NCI-H1092 treated with DMSO at 0.1 percent for 48 hours (cell line): ENCODE measurements around the gene POLRMT.
"Not testable (repeated sequence)": the region's sequence is repeated elsewhere in the genome, so short reads cannot be mapped to it uniquely, and the experiment has no call there.

Experiments used
- DNase-seq: peaks from one replicate; lab custom pipeline; 2025; lab: John Stamatoyannopoulos, UW

POLRMT gene

GRCh38 chr19:633068-633785 lies at the start of gene POLRMT:
POLRMT (minus strand) TSS chr19:633537; CDS start chr19:633512, 25 bp downstream.
- DNase-seq, result peak; percentile 99

DNA sequence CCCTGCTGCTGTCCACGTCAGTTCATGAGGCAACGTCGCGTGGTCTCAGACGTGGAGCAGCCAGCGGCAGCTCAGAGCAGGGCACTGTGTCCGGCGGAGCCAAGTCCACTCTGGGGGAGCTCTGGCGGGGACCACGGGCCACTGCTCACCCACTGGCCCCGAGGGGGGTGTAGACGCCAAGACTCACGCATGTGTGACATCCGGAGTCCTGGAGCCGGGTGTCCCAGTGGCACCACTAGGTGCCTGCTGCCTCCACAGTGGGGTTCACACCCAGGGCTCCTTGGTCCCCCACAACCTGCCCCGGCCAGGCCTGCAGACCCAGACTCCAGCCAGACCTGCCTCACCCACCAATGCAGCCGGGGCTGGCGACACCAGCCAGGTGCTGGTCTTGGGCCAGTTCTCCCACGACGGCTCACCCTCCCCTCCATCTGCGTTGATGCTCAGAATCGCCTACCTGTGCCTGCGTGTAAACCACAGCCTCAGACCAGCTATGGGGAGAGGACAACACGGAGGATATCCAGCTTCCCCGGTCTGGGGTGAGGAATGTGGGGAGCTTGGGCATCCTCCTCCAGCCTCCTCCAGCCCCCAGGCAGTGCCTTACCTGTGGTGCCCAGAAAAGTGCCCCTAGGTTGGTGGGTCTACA lies 49.5 kb upstream of the POLRMT start:
- no peak for DNase-seq

DNA sequence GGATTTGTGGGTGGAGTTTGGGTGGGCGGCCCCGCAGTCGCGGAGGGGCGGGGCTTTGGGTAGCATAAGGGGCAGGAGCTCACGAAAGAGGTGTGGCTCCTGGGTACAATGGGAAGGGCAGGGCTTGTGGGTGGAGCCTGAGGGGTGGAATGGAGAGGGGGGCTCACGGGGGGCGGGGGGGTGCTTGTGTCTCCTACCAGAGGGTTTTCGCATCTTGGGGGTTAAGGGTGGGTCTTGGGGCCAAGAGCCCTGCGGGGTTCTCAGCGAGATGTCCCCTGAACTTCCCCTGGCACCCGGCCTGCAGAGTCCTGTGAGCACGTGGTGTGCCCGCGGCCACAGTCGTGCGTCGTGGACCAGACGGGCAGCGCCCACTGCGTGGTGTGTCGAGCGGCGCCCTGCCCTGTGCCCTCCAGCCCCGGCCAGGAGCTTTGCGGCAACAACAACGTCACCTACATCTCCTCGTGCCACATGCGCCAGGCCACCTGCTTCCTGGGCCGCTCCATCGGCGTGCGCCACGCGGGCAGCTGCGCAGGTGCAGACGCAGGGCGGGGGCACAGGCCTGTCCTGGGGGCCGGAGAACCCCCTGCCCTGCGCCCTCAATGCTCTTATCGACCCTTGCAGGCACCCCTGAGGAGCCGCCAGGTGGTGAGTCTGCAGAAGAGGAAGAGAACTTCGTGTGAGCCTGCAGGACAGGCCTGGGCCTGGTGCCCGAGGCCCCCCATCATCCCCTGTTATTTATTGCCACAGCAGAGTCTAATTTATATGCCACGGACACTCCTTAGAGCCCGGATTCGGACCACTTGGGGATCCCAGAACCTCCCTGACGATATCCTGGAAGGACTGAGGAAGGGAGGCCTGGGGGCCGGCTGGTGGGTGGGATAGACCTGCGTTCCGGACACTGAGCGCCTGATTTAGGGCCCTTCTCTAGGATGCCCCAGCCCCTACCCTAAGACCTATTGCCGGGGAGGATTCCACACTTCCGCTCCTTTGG lies 48.0 kb upstream of the POLRMT start:
- no peak for DNase-seq

DNA sequence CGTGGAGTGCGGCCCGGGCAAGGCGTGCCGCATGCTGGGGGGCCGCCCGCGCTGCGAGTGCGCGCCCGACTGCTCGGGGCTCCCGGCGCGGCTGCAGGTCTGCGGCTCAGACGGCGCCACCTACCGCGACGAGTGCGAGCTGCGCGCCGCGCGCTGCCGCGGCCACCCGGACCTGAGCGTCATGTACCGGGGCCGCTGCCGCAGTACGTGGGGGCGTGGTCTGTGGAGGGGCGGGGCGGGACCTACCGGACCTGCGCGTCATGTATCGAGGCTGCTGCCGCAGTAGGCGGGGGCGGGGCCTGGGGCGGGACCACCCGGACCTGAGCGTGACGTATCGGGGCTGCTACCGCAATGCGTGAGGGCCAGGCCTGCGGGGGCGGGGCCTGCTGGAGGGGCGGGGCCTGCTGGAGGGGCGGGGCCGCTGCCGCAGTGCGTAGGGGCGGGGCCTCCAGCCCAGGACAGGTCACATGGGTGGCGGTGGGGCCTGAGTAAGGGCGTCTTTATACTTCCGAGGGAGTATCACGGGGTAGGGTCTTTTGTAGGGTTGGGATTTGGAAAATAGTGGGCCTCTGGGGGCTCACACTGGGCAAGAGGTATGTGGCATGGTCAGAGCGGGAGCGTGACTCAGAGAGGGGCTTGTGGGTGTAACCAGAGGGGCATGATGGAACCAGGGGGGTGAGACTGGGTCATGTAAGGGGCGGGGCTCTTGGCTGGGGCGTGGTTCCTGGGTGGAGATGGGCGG lies 47.1 kb upstream of the POLRMT start:
- peak; percentile 98 for DNase-seq

GRCh38 chr19:679418-680286 lies 46.3 kb upstream of the POLRMT start:
- DNase-seq, result no peak

GRCh38 chr19:678791-679388 lies 45.6 kb upstream of the POLRMT start:
- no peak for DNase-seq

DNA sequence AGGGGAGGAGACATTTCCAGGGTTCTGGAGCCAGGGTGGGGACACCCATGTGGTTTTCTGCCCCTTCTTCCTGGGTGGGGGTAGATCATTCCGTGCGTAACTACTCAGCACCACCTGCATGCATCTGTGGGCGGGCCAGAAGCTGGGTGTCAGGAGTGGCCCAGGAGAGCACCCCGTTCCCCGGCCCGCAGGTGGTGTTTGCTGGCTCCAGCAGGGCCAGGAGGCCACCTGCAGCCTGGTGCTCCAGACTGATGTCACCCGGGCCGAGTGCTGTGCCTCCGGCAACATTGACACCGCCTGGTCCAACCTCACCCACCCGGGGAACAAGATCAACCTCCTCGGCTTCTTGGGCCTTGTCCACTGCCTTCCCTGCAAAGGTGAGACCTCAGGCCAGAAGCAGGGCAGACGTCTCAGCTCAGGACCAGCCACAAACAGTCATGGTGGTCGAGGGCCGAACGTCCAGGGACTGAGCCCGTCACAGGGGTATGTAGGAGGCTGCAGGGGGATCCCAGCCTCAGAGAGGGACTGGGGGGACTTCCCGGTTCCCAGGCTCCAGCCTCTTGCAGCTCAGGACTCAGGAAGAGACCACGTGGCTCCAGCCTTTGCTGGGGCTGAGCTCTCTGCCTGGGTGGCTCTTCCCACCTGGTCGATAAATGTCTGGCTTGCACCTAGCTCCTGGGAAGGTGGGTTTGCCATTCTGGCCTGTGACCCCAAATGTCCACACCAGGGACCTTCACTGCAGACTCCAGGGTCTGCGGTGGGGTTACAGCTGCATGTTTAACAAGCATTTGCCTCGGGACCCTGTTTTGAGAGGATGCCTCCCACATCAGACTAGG lies 44.5 kb upstream of the POLRMT start:
- DNase-seq, result no peak

DNA sequence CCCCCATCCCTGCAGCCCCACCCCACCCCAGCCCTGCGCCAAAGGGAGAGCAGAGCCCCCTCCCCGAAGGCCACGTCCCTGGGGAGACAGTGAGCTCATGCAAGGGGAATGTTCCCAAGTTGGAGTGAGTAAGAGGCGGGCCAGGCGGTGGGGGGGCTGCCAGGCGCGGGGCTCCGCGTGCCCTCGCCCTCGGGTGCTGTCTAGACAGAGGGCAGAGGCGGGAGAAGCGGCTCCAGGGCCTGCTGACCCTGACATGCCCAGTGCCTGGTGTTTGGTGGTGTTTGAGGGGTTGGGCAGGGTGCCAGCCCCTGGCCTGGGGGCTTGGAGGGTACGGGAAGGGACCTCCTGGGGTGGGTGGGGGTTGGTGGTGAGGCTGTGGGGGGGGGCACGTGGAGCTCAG lies 43.9 kb upstream of the POLRMT start:
- DNase-seq, result no peak

DNA sequence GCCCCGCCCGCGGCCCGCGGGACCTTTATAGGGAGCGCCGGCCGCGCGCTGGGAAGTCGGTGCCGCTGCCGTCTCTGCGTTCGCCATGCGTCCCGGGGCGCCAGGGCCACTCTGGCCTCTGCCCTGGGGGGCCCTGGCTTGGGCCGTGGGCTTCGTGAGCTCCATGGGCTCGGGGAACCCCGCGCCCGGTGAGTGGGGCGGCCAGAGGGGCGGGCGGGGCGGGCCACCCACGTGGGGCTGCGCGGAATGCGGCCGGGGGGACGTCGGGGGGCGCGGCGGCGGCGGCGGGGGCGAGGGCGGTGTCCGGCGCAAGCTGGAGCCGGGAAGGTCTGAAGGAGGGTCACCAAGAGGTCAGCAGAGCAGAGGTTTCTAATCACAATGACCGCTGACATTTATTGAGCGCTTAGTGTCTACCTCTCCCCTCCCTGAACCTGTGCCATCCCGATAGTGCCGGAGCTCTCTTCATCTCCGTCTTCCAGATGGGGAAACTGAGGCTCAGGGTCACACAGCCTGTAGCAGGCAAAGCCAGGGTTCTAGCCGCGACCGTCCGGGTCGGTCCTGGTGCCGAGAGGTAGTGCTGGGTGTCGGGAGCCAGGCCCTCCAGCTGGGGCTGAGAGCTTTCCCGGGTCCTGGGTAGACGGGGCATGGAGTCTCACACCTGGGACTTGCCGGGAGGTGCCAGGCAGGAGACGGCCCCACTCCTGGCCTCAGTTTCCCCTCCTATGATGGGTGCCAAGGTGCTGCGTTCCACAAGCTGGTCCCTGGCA lies 43.2 kb upstream of the POLRMT start, which contains the start of gene FSTL3:
Gene FSTL3 (plus strand): TSS at position 54 of the 767 bp plus-strand sequence. CDS start 32 bp downstream, at position 86.
- DNase-seq, result no peak

- no peak for DNase-seq
These were observed 42.6 kb upstream of the POLRMT start for GRCh38 chr19:676007-676338.

- no peak for DNase-seq
These were observed 41.2 kb upstream of the POLRMT start for GRCh38 chr19:674282-675151.

DNA sequence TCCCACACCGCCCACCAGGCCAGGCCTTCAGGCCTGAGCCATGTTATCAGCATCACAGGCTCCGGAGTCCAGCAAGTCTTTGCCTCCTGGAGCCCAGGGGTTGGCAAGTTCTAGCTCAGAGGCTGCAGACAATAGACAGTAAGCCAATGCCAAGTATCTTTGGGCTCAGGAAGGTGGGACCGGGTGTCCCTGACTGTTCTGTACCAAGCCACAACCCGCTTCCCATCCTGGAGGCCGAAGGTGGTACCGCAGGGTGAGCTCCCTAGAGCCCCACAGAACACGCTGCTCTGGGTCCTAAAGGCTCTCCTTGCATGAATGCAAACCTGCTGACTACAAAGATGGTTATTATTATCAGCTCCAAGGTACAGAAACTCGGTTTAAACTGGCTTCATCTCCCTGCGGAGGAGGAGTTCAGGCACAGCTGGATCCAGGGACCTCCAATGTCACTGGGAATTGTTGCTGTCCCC lies 37.3 kb upstream of the POLRMT start:
- DNase-seq, result no peak

DNA sequence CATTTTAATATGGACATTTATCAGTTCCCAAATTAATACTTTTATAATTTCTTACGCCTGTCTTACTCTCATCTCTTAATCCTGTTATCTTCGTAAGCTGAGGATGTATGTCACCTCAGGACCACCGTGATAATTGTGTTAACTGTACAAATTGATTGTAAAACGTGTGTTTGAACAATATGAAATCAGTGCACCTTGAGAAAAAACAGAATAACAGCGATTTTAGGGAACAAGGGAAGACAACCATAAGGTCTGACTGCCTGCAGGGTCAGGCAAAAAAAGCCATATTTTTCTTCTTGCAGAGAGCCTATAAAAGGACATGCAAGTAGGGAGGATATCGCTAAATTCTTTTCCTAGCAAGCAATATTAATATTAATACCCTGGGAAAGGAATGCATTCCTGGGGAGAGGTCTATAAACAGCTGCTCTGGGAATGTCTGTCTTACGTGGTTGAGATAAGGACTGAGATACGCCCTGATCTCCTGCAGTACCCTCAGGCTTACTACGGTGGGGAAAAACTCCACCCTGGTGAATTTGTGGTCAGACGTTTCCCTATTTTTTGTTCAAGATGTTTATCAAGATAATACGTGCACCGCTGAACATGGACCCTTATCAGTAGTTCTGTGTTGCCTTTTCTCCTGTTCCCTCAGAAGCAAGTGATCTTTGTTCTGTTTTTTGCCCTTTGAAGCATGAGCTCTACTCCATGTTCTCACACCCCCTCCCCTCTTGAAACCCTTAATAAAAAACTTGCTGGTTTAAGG lies 35.5 kb upstream of the POLRMT start:
- not testable (repeated sequence) for DNase-seq

DNA sequence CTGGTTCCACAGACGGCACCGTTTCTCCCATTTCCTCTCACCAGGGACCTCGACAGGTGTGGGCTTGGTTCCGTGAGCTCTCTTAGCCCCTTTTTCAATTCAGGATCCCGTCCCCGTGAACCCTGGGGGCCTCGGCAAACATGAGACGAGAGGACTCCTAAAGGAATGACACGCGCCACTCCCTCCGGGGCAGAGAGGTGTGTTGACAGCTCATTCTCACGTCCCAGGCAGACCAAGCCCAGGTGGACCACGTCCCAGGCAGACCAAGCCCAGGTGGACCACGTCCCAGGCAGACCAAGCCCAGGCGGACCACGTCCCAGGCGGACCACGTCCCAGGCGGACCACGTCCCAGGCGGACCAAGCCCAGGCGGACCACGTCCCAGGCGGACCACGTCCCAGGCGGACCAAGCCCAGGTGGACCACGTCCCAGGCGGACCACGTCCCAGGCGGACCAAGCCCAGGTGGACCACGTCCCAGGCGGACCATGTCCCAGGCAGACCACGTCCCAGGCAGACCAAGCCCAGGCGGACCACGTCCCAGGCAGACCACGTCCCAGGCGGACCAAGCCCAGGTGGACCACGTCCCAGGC lies 33.7 kb upstream of the POLRMT start:
- DNase-seq, result not testable (repeated sequence)

DNA sequence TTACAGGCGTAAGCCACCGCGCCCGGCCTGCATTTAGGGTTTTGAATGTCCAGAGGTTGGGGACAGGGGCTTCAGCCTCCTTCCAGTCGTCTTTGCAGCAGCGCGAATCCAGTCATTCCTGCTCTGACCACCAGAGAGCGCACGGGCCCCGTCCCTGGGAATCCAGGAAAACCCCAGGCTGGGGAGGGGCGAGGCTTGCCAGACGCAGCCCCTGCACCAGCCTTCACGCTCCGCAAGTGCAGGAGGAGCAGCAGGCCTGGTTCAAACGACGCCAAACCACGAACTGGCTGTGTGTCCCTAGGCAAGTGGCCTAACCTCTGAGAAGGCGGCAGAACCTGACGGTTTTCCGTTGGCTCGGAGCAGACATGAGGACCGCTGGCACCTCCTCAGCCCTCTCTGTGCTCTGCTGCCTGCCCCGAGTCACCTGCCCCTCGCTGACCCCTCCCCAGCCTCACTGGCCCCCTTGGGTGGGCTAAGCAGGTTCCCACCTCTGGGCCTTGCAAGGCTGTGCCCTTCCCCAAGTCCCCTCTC lies 31.6 kb upstream of the POLRMT start:
- peak; percentile 84 for DNase-seq

DNA sequence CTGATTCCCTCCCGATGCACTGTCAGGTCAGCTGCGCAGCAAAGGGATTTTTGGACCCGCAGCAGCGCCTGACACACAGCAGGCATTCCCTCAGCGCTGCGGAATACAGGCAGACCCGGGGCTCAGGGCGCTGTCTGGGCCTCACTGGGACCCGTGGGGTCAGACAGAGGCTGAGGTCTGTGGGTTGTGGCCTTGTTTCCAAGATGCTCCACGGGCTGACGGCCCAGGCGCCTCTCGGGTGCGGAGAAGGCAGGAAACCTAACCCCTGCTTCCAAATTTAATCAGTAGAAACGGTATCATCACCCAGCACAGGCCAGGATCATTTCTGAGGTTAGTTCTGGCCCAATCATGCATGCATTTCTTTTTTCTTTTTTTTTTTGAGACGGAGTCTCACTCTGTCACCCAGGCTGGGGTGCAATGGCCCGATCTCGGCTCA lies 30.4 kb upstream of the POLRMT start:
- no peak for DNase-seq
